WERI-Rb-1 (cell line): ENCODE results near the gene ZNF282.
A peak's percentile ranks its signal among the peaks of the same experiment; 100 is the strongest.

Source experiments
- DNase-seq: peaks from one replicate; pipeline ENCODE4 v3.0.0-alpha.2; 2020
- H3K27ac ChIP-seq: fragments of 250-450 bp; sonication (Bioruptor Pico); 2 replicates; pipeline ENCODE4 v1.5.1; 2020; ENCODE audit warnings: mild to moderate bottlenecking, moderate library complexity
- H3K27me3 ChIP-seq: fragments of 250-450 bp; sonication (Bioruptor Pico); 2 replicates; pipeline ENCODE4 v1.5.1; 2021; ENCODE audit warnings: mild to moderate bottlenecking, low read depth, moderate library complexity; ENCODE audit not compliant: insufficient read depth, severe bottlenecking
- H3K36me3 ChIP-seq: fragments of 250-450 bp; sonication (Bioruptor Pico); 2 replicates; pipeline ENCODE4 v1.5.1; 2020; ENCODE audit warnings: mild to moderate bottlenecking, moderate library complexity
- H3K4me3 ChIP-seq: 2 replicates; pipeline ENCODE4 v1.5.1; 2011; ENCODE audit warnings: low read depth, mild to moderate bottlenecking, control low read depth, low read length
- H3K9me3 ChIP-seq: fragments of 250-450 bp; sonication (Bioruptor Pico); 2 replicates; pipeline ENCODE4 v1.5.1; 2021; ENCODE audit warnings: mild to moderate bottlenecking, moderate library complexity; ENCODE audit not compliant: severe bottlenecking
- CTCF ChIP-seq: IDR thresholded peaks from 2 replicates; pipeline ENCODE4 v1.5.1; 2011; ENCODE audit warnings: low read depth, mild to moderate bottlenecking, control low read depth, inconsistent platforms, low read length

The ZNF282 gene

DNA sequence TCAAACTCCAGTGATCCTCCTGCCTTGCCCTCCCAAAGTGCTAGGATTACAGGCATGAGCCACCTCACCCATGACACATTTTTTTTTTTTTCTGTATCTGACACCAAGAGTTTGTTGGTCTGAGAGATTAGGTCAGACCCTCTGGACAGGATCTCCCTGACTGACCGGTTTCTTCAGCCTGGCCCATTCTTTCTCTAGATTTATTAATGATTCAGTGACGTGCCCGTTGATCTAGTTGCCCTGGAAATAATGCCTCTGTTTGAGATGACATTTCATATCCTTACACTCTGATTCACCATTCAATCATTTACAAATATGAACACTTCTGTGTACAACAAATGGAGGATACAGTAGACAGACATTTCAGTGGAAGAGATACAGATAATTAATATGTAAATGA is 42.7 kb downstream of the ZNF282 start:
- Histone ChIP-seq H3K27ac (no peak overlapping the region), H3K36me3 (peaks cover 3% of the 10 kb centered on the region; the same call in 1 of the 2 replicates), H3K27me3 (no peaks in the 10 kb centered on the region), H3K9me3 (no peaks in the 10 kb centered on the region), H3K4me3 (no peak overlapping the region)
- no peak for TF ChIP-seq CTCF
- DNase-seq: no peak

GRCh38 chr7:149239345-149240143 is 44.2 kb downstream of the ZNF282 start, which contains the start of gene ZNF212:
Gene ZNF212 (plus strand): TSS chr7:149239651. CDS start chr7:149239779, 128 bp downstream.
- peak within 1 kb of the TSS; percentile 65 for H3K27ac ChIP-seq
- H3K9me3 ChIP-seq: no peaks in the 10 kb centered on the region
- TF ChIP-seq CTCF: peak; percentile 89
- H3K27me3 ChIP-seq: no peaks in the 10 kb centered on the region
- peaks cover 3% of the 10 kb centered on the region; the same call in 1 of the 2 replicates for H3K36me3 ChIP-seq
- H3K4me3 ChIP-seq: peak within 1 kb of the TSS; percentile 87
- DNase-seq: peak; percentile 93

DNA sequence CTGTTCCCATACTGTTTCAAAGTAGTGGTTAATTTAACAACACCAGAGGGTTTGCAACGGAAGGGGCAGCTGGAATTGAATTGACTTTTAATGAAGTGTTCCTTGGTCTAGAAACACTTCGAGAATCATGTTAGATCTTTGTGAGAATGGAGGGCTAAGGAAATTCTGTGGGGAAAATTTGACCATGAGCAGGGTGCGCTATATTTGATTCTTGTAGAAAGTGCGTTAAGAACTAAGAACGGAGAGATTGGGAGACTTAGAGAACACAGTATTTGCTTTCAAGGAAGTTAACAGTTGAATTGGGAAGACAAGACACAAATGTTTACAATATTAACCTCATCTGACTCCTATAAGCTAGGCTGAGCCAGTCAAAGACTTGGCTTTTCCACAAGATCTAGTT is 45.3 kb downstream of the ZNF282 start:
- Histone ChIP-seq H3K9me3 (no peaks in the 10 kb centered on the region), H3K36me3 (peaks cover 3% of the 10 kb centered on the region; the same call in 1 of the 2 replicates), H3K27me3 (no peaks in the 10 kb centered on the region), H3K27ac (no peak overlapping the region), H3K4me3 (peak overlapping the region; percentile 87)
- TF ChIP-seq CTCF: no peak
- no peak for DNase-seq

DNA sequence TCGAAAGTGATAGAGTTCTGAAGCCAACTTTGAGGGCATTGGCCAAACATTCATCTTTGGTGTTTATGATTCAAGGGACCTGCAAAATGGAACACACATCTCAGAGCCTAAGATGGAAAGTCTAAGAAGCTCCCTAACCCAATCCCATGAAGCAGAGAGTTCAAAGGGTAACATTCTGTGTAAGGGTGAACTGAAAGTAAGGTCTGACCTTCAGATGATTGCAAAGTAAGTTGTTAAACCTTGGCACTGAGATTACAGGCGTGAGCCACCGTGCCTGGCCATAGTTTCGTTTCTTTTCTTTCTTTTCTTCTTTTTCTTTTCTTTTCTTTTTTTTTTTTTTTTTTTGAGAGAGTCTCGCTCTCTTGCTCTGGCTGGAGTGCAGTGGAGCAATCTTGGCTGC is 46.4 kb downstream of the ZNF282 start:
- Histone ChIP-seq H3K27ac (no peak overlapping the region), H3K4me3 (no peak overlapping the region), H3K36me3 (peaks cover 7% of the 10 kb centered on the region; the same call in 1 of the 2 replicates), H3K27me3 (no peaks in the 10 kb centered on the region), H3K9me3 (no peaks in the 10 kb centered on the region)
- TF ChIP-seq CTCF: no peak
- DNase-seq: no peak

DNA sequence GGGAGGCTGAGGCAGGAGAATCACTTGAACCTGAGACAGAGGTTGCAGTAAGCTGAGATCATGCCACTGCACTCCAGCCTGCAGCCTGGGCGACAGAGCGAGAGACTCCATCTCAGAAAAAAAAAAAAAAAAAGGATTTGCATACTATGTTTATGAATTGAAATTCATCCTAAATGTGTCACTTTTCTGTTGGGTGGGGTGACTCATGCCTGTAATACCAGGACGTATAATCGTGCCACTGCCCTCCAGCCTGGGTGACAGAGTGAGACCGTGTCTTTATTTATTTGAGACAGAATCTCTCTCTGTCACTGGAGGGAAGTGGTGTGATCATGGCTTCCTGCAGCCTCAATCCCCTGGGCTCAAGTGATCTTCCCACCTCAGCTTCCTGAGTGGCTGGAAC is 49.9 kb downstream of the ZNF282 start:
- H3K36me3 ChIP-seq: peaks cover 9% of the 10 kb centered on the region
- no peaks in the 10 kb centered on the region for H3K27me3 ChIP-seq
- DNase-seq: no peak
- H3K4me3 ChIP-seq: no peak overlapping the region
- H3K9me3 ChIP-seq: no peaks in the 10 kb centered on the region
- no peak overlapping the region for H3K27ac ChIP-seq
- TF ChIP-seq CTCF: no peak

DNA sequence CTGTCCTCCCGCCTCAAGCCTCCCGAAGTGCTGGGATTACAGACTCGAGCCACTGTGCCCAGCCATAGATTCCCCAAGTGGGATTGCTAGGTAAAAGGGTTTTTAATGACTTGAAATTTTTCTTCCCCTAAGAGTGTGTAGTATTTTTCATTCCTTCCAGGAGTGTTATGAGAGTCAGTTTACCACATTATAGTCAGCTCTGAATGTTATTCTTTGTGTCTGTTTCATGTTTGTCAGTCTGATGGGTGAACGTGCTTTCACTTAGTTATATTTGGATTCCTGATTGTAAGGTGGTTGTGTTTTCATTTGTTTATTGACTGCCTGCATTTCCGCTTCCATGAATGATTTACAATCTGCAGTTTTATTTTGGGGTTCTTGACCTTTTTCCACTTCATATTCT is 50.4 kb downstream of the ZNF282 start:
- no peak for TF ChIP-seq CTCF
- Histone ChIP-seq H3K27ac (no peak overlapping the region), H3K4me3 (no peak overlapping the region)

More for the DNA sequence above, 50.4 kb downstream of the ZNF282 start:
- Histone ChIP-seq H3K36me3 (peaks cover 13% of the 10 kb centered on the region), H3K9me3 (no peaks in the 10 kb centered on the region), H3K27me3 (no peaks in the 10 kb centered on the region)
- DNase-seq: no peak
